Measurements from ENCODE around the gene LTBP3.

Gene LTBP3

DNA sequence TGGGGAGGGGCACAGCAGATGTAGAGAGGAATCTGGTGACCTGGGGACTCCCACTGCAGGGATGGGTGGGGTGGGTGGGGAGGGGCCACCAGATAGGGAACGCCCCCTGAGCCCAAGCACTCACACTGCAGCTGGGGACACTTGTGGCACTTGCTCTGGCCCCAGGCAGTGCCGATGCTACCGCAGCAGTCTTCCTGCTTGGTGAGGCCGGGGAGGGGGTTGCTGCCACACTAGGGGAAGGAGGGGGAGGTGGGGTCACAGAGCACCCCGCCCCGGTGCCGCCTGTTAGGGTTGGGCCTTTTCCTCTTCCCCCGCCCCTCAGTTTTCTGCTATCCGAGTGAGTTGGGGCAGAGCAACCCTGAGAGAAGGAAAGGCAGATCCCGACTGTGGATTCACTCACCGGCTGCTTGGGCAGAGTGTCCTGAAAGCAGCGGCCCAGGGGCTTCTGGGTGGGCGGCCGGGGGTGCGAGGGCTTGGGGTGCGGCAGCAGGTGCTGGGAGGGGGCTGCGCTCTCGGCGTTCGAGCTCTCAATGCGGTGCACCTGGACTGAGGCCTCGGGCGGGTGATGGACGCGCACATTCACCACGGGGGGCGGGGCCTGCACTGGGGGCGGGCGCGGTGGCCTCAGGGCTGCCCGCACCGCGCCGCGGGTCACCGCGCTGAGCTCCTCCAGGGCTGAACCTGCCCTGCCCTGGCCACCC lies 4.7 kb downstream of the LTBP3 start:
- peak; percentile 21 for DNase-seq

GRCh38 chr11:65552388-65552951 lies 5.7 kb downstream of the LTBP3 start:
- no peak for DNase-seq

DNA sequence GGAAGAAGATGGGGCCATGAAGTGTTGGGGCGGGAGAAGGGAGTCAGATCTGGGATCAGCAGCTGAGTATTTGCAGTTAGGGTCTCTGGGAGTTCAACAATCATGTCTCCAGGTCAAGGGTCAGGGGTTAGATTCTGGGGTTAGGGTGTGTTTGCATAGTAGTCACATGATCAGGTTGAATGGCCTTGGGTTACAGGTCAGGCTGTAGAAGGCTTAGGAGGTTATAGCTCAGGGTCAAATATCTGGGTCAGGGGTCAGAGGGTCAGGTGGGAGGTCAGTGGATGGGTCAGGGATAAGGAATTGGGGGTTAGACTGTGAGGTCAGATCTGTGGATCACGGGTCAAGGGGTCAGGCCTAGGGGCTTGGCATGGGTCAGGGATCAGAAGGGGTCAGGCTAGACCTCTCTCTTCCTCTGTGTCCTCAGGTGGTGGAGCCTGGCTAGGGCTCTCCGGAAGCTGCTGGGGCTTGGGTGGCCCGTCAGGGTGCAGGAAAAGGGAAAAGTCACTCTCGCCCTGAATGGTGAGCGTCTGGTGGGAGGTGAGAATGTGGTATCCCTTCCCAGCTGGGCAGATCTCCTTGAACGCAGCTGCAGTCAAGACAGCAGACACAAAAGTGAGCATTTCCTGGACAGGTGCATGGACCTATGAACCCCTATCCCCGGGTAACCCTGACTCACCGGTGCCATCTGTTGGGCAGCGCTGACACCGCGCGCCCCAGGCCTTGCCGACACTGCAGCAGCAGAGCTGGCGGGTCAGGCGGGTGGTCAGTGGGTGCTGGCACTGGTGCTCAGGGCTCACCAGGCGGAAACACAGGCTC lies 6.4 kb downstream of the LTBP3 start:
- peak; percentile 89 for DNase-seq

- DNase-seq, result no peak
Measured at GRCh38 chr11:65549096-65549495, 9.1 kb downstream of the LTBP3 start.

DNA sequence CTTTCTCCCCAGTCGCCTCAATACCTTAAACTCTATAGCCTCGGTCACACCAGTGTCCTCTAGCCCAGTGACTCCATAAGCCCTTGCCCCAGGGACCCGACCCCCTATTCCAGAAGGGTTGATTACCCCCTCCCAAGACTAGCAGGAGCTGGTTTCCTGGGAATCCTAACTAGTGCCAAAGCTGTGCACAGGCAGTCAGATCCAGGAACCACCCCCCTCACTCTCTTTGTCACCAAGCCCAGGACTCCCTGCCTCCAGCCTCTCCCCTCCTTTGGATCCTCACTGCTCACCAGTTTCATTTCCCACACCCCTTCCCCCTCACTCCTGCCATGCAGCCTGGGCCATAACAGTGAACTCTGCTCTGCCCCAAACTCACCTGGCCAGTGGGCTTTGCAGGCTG lies 9.8 kb downstream of the LTBP3 start:
- DNase-seq, result no peak

DNA sequence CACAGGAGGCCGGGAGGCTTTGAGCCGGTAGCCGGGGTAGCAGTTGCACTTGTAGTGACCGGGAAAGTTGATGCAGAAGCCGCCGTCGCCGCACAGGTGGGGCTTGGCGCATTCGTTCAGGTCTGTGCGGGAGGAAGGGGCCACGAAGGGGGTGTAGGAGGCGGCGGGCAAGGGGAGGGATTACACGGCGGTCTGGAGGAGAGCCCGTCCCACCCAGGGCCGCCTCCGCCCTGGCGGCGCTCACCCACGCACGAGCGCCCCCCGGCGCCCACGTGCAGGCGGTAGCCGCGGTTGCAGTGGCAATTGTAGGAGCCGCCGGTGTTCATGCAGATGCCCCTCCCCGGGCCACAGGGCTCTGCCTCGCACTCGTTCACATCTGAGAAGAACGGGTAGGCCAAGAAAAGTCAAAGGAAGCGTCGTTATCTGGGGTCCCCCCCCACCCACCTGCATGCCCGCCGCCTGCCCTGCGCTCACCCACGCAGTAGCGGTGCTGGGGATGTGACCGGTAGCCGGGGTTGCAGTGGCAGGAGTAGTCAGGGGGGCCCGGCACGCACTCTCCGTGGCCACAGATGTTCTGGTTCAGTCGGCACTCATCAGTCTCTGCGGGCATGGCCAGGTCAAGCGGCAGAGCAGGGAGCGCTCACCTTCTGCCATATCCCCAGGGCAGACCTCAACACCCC lies 10.6 kb downstream of the LTBP3 start:
- no peak for DNase-seq

DNA sequence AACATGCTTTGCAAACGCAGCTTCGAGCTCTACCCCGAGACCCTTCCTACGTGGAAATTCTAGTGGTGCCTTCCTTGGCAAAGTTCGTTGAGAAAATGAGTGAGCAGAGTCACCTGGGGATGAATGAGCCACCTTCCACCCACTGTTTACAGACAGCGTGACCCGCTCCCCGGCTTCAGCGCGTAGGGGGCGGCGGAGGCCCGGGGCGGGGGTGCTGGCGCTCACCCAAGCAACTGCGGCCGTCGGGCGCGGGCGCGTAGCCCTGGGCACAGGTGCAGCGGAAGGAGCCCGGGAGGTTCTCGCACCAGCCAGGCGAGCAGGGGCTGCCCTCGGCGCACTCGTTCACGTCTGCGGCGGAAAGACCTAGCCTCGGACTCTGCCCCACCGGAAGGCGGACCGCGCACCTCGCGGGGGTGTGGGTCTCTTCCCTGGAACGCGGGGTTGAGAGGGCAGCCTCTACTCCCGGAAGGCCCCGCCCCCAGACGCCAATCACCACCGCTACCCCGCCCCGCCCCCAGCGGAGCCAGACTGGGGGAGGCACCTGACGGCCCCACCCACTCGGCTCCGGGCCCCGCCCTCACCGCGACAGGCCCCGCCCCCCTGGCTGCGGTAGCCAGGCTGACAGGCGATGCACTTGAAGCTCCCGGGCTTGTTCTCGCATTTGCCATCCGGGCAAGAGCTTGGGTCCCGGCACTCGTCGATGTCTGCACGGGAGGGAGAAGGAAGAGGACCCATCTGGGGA lies 11.8 kb downstream of the LTBP3 start:
- peak; percentile 84 for DNase-seq

- no peak for DNase-seq
Measured at GRCh38 chr11:65545853-65546216, 12.3 kb downstream of the LTBP3 start.

- no peak for DNase-seq
Measured at GRCh38 chr11:65542738-65543390, 15.3 kb downstream of the LTBP3 start.

DNA sequence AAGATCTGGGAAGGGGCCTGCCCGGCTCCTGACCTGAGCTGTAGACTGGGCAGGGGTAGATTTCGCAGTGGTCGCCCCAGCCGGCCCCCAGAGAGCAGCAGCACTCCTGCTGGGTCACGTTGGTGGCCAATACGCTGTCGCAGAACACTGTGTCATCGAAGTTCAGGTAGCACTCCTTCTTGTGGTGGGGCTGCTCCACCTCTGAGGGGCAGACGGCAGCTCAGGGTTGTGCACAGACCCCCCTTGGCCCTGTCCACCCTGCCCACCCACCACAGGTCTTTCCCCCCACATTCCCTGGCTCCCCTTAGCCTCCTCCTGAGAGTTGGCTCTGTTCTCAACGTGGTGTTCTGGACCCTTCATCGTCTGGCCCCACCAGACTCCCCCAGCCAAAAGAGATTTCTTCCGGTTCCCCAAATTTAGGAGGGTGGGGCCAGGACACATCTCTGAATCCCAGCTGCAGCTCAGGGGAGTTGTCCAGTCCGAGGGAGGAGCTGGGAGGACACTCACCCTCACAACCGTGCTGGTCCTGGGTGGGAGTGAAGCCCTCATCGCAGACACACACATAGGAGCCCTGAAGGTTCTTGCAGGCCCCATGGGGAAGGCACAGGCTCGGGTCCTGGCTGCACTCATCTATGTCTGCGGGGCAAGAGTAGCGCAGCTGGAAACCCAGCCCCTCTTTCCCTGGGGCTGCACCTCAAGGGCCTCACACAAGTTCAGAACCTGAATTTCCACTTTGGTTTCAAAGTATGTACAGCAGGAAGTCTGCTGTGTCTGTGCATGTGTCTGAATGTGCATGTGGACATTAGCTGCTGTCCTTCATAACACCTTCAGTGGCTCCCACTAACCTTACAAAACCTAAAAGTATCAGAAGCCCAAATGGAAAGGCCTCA lies 16.8 kb downstream of the LTBP3 start:
- DNase-seq, result no peak

DNA sequence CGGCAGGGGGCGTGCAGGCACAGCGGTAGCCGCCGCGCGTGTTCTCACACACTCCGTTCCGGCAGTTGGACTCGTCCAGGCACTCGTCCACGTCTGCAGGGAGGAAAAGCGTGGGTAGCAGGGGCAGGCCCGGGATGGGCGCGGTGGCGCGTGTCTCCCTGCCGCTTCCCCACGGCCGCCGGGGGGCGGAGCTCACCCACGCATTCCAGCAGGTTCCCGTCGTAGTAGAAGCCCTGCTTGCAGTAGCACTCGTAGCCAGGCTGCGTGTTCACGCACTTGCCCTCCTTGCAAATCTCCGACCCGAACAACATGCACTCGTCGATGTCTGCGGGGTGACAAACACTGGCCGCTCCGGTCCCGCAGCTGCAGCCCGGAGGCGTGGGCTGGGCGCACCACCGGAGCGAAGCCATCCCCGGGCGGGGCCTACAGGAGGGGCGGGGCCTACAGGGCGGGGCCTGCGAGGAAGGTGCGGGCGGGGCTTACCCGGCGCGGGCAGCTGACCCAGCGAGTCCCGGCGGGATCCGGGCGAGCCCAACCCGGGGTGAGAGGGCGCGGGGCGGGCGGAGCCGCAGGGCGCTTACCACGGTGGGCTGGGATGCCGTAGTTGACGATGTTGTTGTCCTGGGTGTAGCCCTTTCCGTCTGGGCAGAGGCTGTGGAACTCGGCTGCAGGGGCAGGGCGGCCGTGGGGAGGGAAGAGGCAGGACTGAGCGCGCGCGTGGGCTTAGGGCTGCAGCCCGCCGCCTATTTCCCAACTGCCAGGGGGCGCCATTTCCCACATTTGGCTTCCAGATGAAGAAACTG lies 17.7 kb downstream of the LTBP3 start:
- peak; percentile 81 for DNase-seq

- DNase-seq, result no peak
Measured at GRCh38 chr11:65539744-65540289, 18.3 kb downstream of the LTBP3 start.

DNA sequence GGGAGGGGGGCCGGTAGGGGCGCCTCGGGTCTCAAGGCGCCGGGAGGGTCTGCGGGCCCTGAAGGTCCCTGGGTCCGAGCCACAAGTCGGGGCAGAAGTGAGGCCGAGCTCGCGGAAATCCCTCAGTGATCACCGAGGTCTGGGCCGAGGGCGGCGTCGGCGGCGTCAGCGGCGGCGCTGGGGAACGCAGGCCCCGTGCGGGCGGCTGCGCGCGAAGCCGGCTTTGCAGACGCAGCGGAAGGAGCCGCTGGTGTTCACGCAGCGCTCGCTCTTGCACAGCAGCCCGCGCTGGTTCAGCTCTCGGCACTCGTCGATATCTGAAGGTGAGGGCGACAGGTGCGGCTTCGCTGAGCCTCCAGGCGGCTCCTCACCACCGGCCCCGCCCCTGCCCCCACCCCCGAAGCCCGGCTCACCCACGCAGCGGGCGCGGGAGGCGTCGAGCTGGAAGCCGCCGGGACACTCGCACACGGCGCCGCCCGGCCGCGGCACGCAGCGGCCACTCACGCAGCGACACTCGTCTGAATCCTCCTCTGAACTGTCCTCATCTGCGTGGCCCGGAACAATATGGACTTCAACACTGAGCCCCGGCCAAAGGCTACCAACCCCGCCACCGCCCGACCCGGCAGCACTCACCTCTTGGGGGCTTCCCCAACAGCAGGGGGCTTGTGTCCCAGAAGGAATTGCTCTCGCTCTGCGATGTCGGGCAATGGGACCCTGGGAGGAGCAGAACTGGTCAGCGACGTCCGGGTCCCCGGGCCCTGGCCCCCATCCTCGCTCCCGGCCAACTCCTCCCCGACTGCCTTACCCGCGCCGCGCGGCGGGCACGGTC lies 19.0 kb downstream of the LTBP3 start:
- DNase-seq, result no peak

GRCh38 chr11:65538232-65538914 lies 19.8 kb downstream of the LTBP3 start:
- DNase-seq, result no peak

DNA sequence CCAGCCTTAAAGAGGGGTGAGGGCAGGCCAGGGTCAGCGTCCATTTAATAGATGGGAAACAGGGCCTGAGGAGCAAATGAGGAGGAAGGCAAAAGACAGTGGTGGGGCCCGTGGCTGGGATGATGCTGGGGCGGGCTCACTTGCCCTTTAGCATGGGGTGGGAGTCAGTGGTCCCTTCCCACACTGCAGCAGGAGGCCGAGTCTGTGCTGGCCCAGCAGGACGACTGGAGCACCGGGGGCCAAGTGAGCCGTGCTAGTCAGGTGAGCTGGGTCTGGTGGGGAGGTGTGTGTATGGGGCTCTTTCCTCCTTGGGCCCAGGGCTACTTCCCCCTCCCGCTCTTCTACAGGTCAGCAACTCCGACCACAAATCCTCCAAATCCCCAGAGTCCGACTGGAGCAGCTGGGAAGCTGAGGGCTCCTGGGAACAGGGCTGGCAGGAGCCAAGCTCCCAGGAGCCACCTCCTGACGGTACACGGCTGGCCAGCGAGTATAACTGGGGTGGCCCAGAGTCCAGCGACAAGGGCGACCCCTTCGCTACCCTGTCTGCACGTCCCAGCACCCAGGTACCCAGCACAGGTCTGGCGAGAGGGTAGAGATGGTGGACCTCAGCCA lies 20.4 kb downstream of the LTBP3 start:
- no peak for DNase-seq

DNA sequence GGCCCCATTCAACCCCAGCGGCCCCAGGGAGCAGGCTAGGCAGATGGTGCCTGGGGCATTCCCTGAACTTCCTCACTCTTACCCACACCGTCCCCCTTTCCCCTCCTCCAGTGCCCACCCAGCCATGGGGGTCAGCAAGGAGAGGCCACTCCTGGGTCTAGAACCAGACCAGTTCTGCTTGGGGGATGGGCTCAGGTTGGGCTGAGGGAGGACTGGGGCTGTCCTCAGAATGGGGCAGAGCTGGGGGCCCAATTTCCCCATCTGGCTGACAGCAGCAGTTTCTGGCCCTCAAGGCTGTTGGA lies 20.9 kb downstream of the LTBP3 start:
- DNase-seq, result no peak

DNA sequence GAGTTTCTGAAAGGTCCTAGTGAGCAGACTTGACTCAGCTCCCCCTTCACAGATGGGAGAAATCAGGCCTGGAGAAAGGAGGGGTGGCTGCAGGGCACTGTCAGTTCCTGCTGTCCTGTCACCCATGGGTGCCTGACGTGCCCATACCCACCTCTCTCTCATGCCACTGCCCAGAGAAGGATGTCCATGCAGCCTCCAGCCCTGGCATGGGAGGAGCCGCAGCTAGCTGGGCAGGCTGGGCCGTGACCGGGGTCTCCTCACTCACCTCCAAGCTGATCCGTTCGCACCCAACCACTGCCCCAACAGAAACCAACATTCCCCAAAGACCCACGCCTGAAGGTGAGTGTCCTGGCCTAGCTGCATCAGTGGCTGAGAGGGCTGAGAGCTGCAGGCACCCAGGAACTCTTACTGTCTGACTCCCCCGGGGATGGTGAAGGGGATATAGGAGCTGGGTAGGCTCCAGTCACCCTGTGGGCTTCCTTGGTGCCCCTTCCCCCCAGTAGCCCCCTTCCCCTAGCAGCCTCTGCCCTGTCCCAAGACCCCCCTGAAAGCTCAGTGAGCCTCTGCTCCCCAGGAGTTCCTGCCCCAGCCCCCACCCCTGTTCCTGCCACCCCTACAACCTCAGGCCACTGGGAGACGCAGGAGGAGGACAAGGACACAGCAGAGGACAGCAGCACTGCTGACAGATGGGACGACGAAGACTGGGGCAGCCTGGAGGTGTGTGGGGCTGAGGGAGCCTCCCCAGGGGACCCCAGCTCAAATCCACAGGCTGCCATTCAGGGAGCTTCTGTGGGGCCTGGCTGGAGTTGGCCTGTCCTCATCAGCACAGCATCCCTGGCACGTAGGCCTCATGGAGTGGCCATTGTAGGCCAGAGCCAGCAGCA lies 21.5 kb downstream of the LTBP3 start:
- no peak for DNase-seq
